Brain pericyte (primary cell): ENCODE results near the gene HECTD4.
"Not testable (repeated sequence)": the region's sequence is repeated elsewhere in the genome, so short reads cannot be mapped to it uniquely, and the experiment has no call there.

ENCODE experiments used
- DNase-seq: peaks from one replicate; pipeline ENCODE4 v3.0.0-alpha.2; 2012; ENCODE audit warnings: low read depth, low spot score

Gene HECTD4

DNA sequence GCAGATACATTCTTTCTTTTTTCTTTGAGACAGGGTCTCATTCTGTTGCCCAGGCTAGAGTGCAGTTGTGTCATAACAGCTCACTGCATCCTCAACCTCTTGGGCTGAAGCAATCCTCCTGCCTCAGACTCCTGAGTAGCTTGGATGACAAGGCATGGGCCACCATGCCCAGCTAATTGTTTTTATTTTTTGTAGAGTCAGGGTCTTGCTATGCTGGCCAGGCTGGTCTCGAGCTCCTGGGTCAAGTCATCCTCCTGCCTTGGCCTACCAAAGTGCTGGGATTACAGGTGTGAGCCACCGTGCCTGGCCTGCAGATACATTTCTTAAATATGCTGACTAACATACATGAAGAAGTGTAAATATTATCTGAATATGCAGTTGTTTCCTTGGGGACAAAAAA, 115.8 kb downstream of the HECTD4 start:
- no peak for DNase-seq

DNA sequence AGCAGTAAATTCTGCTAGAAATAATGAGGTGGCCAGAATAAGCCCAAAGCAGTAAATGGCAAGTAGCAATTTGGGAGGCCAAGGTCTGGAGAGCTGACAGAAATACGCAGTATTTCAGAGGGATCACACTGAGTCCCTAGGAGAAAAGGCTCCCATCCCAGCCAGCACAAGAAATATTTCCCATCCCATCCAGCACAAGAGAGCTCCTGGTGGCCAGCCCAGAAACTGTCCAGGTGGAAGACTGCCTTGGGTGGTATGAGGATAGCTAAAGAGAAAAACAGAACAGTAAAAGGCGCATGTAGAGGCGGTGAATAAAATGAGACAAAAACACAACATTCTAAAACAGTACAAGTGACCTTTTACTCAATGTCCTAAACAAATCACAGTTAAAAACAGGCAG, 120.7 kb downstream of the HECTD4 start:
- DNase-seq, result no peak

DNA sequence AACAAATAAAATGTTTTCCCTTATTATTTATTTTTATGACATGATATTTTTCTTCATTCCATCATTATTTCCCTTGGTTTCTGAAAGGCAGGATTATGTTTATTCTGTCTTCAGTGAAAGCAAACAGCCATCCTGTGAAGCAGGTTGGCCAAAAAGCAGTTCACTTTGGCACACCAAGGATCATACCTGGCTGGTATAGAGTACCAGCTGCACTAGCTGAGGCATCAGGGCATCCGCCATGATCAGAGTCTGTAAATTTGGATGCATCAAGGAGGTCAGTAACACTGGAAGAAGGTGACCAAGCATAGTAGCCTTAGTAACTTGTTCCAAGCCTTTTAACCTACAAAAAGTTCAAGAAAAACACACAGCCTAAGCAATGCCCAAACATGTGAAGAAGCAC, 123.3 kb downstream of the HECTD4 start:
- no peak for DNase-seq

DNA sequence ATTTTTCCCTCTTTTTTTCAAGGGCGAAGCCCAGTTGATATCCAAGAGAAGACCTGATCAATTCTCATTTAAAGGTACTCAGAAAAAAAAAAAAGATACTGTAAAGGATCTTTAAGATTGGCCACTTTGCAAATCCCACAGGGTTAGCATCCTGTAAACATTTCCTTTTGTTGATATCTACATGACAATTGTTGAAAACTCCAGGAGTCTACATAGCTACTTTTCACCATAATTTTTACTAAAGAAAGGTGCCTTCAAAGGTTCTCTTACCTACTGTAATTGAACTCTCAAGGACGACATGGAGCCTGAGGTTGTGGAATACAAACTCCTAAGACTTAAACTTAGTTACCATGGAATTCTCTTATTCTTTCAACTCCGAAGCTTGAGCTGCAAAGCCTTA, 125.5 kb downstream of the HECTD4 start:
- DNase-seq, result no peak

DNA sequence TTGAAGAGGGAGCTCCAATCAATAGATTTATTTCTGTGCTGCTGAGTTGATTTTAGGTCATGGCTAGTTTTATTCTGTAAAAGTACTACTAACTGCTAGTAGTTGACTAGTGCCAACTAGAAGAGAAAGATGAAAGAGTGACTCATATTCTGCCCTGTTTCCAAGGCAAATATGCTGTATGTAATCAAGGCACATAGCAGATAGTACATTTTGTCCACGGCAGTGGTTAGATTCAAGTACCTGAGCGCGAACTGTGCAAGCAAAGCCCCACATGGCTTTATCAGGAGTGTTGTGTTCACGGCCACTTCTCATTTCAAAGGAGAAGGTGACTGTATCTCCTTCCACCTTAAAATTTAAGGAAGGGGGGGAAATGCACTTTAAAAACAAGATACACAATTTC, 130.0 kb downstream of the HECTD4 start:
- DNase-seq, result no peak

DNA sequence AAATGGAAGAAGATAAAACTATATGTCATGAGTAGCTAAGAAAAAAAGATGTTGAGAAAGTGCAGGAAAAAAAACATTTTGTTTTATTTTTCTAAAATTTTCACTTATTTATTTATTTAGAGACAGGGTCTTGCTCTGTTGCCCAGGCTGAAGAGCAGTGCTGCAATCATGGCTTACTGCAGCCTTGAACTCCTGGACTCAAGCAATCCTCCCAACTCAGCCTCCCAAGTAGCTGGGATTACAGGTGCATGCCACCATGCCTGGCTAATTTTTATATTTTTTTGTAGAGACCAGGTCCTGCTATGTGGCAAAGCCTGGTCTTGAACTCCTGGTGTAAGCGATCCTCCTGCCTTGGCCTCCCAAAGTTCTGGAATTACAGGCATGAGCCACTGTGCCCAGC, 137.3 kb downstream of the HECTD4 start:
- not testable (repeated sequence) for DNase-seq

DNA sequence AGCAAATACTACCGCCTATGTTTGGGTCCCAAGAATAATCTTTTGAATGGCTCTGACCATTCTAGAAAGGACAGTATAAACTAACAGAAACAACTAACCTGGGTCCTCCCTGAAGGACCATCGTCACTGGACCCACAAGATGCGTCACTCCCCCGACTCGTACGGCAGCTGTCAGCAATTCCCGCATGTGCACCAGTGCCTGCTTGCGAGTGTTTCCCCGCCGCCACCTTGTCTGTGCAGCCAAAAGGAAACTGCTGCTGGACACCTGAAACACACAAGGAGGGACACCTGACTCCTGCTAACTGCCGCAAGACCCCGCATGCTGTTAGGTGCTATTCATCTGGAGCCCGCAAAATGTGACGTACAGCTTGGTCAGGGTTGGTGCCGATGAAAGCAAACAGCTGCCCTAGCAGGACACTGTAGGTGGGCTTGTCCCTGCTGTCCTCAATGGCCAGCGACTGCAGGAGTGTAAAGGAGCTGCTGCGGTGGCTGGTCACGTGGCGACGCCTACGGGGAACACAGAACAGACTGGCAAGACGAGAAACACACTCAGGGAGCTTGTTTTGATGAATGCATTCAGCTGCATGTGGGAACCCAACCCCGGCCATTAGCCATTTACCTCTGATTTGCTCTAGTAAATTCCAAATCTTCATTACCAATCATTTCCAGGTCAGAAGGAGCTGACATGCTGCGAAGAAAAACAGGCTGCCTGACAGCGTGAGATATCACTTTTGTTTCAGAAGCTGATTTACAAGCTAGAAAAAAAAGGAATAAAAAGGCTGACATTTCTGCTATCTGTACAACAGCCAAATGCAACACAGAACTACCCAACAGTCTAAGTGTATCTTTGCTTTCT, 138.7 kb downstream of the HECTD4 start:
- DNase-seq, result no peak

DNA sequence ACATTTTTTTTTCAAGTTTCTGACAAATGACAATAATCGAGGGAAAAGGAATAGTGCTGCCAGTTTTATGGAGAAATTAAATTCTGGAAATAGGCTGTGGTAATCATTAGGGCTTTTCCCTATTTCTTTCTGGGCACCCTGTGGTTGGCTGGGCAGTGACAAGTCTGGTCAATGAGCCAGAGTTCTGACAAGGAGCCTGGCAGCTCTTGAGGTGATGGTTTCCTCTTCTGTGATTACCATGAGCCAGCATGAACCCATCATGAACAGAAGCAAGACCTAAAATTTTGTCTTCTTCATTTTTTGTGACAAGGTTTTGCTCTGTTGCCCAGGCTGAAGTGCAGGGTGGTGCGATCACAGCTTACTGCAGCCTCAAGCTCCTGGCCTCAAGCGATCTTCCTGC, 141.1 kb downstream of the HECTD4 start:
- no peak for DNase-seq

DNA sequence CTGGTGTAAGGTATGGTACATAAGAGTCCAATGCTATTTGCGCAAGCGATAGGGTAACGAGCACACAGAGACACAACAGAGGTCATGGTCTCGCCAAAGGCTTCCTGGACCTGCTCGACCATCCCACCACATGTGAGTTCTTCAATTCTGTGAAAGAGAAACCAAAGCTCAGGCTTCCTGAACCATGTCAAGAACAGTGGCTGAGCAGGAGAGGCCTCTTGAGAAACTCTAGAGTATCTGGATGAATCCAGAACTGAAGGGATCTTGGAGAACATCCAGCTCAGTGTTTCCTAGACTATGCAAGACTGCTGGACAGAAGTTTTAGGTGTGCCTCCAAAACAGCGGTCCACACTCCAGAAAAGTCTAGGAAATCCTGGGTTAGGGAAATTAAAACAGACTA, 142.3 kb downstream of the HECTD4 start:
- no peak for DNase-seq

DNA sequence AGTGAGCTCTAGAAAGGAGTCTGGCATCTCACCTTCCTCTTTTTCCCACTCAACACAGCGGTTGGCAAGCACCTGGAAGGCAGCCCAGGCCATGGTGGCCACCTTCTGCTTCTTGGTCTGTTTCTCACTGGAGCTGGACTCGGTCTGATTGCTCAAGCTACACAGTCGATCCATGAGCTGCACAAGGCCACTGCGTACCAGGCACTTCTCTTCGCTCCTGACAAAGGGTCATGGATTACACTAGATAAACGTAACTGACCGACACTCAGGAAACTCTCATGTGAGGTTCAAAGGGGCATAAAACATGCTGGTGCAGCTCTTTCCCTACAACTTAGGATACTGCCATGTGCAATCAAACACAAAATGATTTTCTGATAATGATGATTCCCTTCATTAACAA, 143.2 kb downstream of the HECTD4 start:
- no peak for DNase-seq

DNA sequence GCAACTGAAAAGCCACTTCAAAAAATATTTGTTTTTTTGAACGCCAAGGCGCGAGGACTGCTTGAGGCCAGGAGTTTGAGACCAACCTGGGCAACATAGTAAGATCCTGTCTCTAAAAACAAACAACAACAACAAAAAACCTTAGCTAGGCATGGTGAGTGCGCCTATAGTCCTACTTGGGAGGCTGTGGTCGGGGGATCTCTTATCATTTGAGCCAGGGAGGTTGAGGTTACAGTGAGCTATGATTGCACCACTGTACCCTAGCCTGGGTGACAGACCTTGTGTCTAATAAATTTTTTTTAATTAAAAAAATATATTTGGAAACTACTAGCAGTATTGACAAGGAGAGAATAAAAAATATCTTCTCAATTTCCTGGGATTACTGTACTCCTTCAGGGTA, 143.8 kb downstream of the HECTD4 start:
- no peak for DNase-seq

DNA sequence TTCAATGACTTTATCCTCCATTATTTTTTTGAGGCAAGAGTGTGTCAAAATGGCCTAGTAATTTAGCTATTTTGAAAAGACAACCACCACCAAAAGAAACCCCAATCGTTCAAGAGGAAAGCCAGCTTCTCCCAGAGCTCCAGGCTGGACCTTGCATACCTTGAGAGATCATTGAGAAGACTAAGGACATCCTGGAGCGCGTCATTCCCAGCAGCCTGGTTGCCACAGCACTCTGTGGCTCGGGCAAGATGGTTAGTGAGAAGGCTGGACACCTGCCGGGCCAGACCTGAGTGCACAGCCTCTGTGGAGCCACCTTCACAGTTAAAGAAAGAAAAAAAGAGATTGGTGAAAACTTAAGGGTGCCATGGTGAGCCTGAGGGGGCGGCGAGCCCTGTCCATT, 145.4 kb downstream of the HECTD4 start:
- DNase-seq, result no peak

DNA sequence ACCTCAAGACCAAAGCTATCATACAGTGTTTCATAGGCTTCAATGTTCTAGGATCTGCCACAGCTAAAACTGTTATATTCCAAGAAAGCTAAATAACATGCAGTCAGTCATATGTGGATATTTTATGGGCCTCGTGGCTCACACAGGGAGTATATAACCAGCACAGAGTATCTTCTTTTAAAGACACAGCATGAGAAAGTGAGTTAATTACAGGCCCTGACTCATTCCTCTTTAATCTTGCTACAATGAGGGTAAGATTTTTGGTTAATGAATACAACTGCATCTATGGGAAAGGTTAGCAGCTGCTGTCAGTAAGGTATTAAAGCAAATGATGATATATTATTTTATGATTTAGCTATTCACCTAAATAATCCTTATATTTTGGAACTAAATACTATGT, 145.8 kb downstream of the HECTD4 start:
- DNase-seq, result no peak

DNA sequence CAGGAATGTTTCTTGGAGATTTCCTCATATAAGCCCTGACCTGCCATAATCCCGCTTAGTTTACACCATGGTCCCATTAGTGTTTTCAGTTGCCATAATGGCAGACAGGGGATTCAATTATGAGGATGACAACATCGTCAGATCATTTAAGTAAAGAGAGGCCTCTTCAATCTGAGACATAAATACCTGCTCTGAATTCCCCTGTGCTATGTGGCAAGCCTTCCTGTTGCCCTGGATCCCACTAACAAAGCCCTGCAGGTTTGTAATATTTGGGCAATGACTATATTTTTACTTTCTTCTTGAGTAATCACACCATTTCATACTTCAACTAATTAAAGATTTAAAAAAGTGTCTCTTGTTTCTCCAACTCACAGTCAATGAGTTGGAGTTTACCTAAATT, 147.9 kb downstream of the HECTD4 start:
- no peak for DNase-seq

DNA sequence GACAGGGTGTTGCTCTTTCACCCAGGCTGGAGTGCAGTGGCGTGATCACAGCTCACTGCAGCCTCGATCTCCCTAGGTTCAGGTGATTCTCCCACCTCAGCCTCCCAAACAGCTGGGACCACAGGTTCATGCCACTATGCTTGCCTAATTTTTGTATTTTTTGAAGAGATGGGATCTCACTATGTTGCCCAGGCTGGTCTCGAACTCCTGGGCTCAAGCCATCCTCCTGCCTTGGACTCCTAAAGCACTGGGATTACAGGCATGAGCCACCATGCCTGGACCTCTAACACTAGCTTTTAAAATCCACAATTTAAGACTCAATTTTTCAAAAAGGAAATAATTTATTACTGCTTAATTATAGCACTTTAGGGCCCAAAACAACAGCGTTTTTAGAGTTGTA, 149.0 kb downstream of the HECTD4 start:
- DNase-seq, result no peak

DNA sequence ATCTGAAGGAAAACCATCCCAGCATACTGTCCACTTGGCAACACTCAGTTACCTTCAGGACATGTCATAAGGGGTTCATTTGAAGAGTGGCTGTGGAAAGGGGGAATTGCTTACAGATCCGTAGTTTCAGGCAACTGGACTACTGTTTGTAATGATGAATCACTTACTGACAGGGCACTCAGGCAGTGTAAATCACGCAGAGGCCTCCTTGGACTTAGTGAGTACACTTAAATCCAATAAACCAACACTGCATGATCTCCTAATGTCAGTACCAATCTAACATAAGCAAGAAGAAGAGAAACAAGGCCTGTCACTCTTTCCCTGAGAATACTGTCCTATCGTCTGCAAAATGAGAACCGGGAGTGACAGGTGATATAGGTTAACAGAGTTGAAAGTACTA, 152.1 kb downstream of the HECTD4 start:
- no peak for DNase-seq

DNA sequence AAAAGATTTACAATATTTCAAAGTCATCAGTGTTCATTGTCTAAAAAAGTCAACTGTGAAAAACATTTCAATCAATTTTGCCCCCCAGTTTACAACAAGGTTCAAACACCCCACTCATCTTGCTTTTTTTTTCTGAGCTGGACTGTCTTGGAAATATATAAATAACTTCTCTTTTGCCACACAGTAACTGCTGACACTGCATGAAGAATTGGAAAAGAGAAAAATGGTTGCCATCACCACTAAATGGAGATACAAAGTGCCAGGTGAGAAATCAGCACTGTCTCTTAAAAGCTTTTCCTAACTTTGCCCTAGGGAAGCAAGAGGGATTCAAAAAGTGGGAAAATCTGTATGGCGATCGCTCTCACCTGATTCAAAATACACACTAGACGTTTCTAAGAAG, 155.5 kb downstream of the HECTD4 start:
- DNase-seq, result no peak

DNA sequence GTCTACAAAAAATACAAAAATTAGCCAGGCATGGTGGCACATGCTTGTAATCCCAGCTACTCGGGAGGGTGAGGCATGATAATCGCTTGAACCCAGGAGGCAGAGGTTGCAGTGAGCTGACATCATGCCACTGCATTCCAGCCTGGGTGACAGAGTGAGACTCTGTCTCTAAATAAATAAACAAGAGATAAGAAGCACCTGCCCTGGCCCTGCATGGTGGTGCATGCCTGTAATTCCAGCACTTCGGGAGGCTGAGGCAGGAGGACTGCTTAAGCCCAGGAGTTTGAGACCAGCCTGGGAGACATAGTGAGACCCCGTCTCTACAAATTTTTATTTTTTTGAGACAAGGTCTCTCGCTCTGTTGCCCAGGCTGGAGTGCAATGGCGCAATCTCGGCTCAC, 161.6 kb downstream of the HECTD4 start:
- DNase-seq, result not testable (repeated sequence)

DNA sequence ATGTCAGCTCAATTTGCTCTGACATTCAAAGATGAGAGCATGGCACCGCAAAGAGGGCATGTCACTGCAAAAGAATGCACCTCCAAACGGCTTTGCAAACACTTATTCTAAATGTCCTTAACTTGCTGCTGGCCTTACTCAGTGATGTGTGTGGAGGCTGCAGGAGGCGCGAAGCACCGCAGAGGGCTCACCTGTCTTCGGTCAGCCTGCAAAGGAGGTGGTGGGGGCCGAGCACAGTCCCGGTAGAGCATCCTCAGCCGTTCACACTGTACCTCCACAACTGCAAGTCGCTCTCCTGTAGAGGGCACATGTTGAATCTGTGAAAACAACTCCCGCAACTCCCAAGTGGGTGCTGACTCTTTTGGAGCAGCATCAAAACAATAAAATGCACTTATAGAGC, 163.0 kb downstream of the HECTD4 start:
- no peak for DNase-seq

DNA sequence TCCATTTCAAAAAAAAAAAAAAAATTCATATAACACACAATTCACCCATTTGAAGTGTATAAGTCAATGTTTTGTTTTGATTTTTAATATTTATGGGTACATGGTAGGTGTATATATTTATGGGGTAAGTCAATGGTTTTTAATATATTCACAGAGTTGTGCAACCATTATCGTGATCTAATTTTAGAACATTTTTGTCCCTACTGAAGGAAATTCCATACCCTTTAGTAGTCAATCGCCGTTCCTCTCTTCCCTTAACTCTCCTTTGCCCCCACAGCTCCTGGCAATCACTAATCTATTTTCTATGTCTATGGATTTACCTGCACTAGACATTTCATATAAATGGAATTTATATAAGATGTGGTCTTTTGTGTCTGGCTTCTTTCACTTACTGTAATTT, 164.1 kb downstream of the HECTD4 start:
- DNase-seq, result no peak

DNA sequence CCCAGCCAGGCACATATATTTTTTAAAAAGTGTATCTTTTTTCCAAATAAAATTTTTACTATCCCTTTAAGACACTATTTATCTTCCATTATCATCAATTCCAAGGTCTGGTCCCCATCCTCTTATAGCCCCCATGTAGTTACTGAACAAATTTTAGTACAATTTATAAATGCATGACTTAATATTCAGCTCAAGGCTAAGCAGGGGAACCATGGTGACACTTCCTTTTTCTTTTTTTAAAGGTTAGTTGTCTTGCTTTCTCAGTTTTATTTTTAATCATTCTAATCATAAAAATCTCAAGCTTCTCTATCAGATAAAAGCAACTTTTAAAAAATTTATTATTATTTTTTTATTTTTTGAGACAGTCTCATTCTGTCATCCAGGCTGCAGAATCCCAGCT, 164.6 kb downstream of the HECTD4 start:
- no peak for DNase-seq

DNA sequence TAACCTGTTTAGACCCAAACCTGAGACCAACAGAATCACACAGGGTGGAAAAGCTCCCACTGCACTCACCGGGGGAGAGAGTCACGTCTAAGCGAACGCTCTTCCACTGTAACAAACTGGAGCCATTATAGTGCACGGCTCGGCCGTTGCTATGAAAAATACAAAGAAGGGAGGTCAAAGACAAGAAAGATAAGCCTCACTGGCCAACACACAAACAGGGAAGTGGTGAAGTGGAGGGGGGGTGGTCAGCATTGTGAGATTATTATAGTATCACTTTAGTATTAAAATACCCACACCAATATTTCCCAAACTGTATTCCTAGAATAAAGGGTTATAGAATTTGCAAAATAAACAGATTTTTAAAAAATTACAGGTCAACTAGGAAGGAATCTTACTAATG, 166.0 kb downstream of the HECTD4 start:
- DNase-seq, result no peak

DNA sequence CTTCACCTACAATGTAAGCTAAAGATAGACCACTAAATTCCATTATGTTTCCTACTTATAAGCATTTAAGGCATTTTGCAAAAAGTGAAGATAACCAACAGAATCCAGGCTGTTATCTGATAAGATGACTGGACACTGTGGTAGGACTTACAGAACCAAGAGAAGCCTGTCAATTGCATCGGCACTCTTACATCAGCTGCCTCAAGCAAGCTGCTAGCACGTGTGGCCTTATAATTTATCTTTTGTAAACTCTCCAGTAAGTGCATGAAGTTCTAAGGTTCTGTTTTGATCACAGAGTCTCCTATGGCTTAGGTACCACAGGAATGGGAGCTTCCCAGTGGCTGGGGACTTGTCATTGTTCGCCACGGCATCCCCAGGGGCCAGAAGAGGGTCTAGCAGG, 168.2 kb downstream of the HECTD4 start:
- no peak for DNase-seq

DNA sequence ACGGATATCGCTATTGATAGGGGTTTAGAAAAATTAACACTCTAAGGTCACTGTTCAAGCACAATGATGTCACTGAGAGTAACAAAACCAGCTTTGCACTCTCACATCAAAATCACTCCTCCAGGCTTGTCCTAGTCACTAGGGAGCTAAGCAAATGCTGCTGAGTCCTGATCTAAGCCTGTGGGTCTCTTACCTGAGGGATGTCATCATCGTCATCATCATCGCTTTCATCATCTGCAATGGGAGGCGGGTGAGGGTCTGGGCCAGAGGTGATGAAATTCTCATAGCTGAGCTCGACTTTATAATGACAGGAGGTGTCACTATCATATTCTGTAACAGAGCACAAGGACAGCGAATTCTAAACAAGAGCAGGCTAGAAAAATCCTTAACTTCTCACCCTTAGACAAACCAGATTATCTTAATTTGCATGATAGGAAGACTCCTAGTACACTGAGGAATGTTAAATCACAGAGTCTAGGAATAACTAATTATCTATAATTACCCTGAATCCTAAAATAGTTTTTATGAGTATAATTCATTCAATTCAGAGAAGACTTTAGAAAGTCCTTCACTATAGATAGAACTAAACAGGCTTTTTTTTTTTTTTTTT, 173.8 kb downstream of the HECTD4 start:
- DNase-seq, result no peak
